ENCODE results near the gene MINDY2. TPM values are rescaled to one million over a fixed set of nuclear protein-coding genes. Genes with fewer than 3 reads are reported as not detected.
"Not testable (repeated sequence)": the region's sequence is repeated elsewhere in the genome, so short reads cannot be mapped to it uniquely, and the experiment has no call there.

MINDY2 gene
- total RNA-seq, 1 donor from 2014 or later, result 27.1 TPM

DNA sequence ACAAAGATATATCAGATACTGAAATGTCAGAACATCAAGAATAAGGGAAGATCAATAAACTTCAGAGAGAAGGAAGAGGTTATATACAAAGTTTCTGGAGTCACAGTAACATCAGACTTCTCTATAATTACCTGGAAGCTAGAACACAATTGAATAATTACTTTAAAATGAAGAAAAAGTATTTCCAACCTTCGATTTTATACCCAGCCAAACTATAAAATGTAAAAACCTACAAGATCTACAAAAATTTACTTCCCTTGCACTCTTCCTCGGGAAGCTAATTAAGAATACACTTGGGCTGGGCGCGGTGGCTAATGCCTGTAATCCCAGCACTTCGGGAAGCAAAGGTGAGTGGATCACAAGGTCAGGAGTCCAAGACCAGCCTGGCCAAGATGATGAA, 6.6 kb upstream of the MINDY2 start:
- DNase-seq (ENCODE audit: low spot score, unreplicated experiment), result no peak

DNA sequence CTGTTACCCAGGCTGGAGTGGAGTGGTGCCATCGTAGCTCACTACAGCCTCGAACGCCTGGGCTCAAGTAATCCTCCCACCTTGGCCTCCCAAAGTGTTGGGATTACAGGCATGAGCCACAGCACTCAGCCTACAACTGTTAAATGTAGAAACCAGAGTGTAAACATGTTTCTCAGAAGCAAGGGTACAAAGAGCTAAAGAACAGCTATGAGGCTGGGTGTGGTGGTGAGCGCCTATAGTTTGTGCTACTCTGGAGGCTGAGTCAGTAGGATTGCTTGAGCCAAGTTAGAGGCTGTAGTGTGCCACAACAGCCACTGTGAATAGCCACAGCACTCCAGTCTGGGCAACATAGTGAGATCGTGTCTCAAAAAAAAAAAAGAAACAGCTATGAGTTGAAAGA, 4.8 kb upstream of the MINDY2 start:
- no peak for DNase-seq (ENCODE audit: low spot score, unreplicated experiment)
- Mint-ChIP-seq H3K4me1 (ENCODE audit: low read depth) (peaks cover 9% of the 10 kb centered on the region), H3K27ac (no peak overlapping the region), H3K36me3 (ENCODE audit: insufficient read depth) (peaks cover 1% of the 10 kb centered on the region), H3K4me3 (ENCODE audit: low read depth) (no peak overlapping the region), H3K9me3 (ENCODE audit: low read depth) (peaks cover 4% of the 10 kb centered on the region), H3K27me3 (no peaks in the 10 kb centered on the region)
- TF ChIP-seq, protein P1, sequence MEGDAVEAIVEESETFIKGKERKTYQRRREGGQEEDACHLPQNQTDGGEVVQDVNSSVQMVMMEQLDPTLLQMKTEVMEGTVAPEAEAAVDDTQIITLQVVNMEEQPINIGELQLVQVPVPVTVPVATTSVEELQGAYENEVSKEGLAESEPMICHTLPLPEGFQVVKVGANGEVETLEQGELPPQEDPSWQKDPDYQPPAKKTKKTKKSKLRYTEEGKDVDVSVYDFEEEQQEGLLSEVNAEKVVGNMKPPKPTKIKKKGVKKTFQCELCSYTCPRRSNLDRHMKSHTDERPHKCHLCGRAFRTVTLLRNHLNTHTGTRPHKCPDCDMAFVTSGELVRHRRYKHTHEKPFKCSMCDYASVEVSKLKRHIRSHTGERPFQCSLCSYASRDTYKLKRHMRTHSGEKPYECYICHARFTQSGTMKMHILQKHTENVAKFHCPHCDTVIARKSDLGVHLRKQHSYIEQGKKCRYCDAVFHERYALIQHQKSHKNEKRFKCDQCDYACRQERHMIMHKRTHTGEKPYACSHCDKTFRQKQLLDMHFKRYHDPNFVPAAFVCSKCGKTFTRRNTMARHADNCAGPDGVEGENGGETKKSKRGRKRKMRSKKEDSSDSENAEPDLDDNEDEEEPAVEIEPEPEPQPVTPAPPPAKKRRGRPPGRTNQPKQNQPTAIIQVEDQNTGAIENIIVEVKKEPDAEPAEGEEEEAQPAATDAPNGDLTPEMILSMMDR (IDR thresholded peaks at IDR 0.05; ENCODE audit: unreplicated experiment), result no peak

More for the DNA sequence above, 6.6 kb upstream of the MINDY2 start:
- TF ChIP-seq, protein P1 (IDR thresholded peaks at IDR 0.05; ENCODE audit: unreplicated experiment), result no peak
- no peaks in the 10 kb centered on the region for H3K4me1 Mint-ChIP-seq (ENCODE audit: low read depth)
- peaks cover 4% of the 10 kb centered on the region for H3K9me3 Mint-ChIP-seq (ENCODE audit: low read depth)
- no peak overlapping the region for H3K4me3 Mint-ChIP-seq (ENCODE audit: low read depth)
- peaks cover 1% of the 10 kb centered on the region for H3K36me3 Mint-ChIP-seq (ENCODE audit: insufficient read depth)
- H3K27ac Mint-ChIP-seq, result no peak overlapping the region
- no peaks in the 10 kb centered on the region for H3K27me3 Mint-ChIP-seq

DNA sequence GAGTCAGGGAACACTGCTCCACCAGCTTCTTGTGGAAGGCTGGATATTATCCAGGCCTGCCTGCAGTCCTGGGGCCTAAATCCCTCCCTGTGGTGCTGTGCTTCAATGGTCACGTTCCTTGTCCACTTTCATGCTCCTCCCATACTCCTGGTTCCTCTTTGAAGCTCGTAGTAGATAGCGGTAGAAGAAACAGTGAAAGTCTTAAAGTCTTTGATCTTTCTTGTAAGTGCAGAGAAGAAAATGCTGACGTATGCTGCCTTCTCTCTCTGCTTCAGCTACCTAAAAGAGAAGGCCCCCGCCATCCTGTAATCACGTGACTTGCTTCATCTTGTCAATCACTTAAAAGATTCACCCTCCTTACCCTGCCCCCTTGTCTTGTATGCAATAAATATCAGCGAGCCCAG, 2.5 kb upstream of the MINDY2 start:
- not testable (repeated sequence) for H3K4me3 Mint-ChIP-seq (ENCODE audit: low read depth); H3K27ac Mint-ChIP-seq; H3K27me3 Mint-ChIP-seq; DNase-seq (ENCODE audit: low spot score, unreplicated experiment); H3K36me3 Mint-ChIP-seq (ENCODE audit: insufficient read depth); H3K9me3 Mint-ChIP-seq (ENCODE audit: low read depth); H3K4me1 Mint-ChIP-seq (ENCODE audit: low read depth)

DNA sequence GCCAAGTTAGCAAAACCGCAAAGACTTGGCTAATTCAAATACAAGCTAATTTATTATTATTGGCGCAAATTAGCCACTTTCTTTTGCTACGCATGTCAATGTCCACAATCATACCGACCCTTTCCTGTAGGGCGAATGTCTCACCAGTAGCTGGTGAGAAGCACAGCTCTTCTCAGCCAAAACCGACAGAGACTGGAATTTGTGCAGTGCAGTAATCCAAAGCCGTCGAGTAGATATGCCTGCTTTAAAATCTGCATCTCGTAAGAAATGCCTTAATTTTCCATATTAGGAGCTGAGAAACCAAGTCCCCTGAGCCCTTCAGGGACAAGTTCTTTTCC, 614 bp upstream of the MINDY2 start:
- Mint-ChIP-seq H3K9me3 (ENCODE audit: low read depth) (no peaks in the 10 kb centered on the region), H3K4me3 (ENCODE audit: low read depth) (no peak overlapping the region), H3K27ac (peak overlapping the region; percentile 99), H3K27me3 (no peaks in the 10 kb centered on the region), H3K36me3 (ENCODE audit: insufficient read depth) (no peaks in the 10 kb centered on the region), H3K4me1 (ENCODE audit: low read depth) (peaks cover 9% of the 10 kb centered on the region)
- DNase-seq (ENCODE audit: low spot score, unreplicated experiment), result no peak
- TF ChIP-seq, protein P1 (IDR thresholded peaks at IDR 0.05; ENCODE audit: unreplicated experiment), result no peak

DNA sequence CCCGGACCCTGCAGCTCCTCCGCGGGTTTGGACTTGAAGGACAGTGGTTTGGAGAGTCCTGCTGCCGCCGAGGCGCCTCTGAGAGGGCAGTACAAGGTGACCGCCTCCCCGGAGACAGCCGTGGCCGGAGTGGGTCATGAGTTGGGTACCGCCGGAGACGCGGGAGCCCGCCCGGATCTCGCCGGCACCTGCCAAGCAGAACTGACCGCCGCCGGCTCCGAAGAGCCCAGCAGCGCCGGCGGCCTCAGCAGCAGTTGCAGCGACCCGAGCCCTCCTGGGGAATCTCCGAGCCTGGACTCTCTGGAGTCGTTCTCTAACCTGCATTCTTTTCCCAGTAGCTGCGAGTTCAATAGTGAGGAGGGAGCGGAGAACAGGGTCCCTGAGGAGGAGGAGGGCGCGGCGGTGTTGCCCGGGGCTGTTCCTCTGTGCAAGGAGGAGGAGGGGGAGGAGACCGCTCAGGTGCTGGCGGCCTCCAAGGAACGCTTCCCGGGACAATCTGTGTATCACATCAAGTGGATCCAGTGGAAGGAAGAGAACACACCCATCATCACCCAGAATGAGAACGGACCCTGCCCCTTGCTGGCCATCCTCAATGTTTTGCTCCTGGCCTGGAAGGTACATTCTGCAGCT, 634 bp downstream of the MINDY2 start:
- TF ChIP-seq, protein P1 (IDR thresholded peaks at IDR 0.05; ENCODE audit: unreplicated experiment), result no peak
- peak; percentile 31 for DNase-seq (ENCODE audit: low spot score, unreplicated experiment)
- Mint-ChIP-seq H3K4me1 (ENCODE audit: low read depth) (peaks cover 9% of the 10 kb centered on the region), H3K4me3 (ENCODE audit: low read depth) (no peak overlapping the region), H3K36me3 (ENCODE audit: insufficient read depth) (no peaks in the 10 kb centered on the region), H3K27ac (peak overlapping the region; percentile 99), H3K27me3 (no peaks in the 10 kb centered on the region), H3K9me3 (ENCODE audit: low read depth) (no peaks in the 10 kb centered on the region)

DNA sequence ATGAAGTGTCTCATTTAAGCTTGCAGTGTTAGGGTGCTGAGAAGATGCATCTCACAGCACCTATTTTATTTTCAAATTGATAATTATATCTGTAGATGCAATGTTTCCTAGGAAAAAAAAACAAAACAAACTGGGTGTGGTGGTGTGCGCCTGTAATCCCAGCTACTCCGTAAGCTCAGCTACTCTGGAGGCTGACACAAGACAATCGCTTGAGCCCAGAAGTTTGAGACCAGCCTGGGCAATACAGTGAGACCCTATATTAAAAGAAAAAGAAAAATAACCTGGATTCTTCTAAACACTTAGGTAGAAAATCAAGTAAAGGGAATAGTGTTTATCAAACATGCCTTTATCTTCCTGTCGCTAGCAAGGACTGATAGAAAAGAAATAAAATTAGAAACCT, 1.9 kb downstream of the MINDY2 start:
- Mint-ChIP-seq H3K4me1 (ENCODE audit: low read depth) (peaks cover 12% of the 10 kb centered on the region), H3K4me3 (ENCODE audit: low read depth) (no peak overlapping the region), H3K9me3 (ENCODE audit: low read depth) (no peaks in the 10 kb centered on the region), H3K27me3 (no peaks in the 10 kb centered on the region), H3K27ac (no peak overlapping the region), H3K36me3 (ENCODE audit: insufficient read depth) (no peaks in the 10 kb centered on the region)
- DNase-seq (ENCODE audit: low spot score, unreplicated experiment), result no peak
- TF ChIP-seq, protein P1 (IDR thresholded peaks at IDR 0.05; ENCODE audit: unreplicated experiment), result no peak
